Activated CD4-positive, alpha-beta T cell treated with anti-CD3 and anti-CD28 coated beads for 1 hour (primary cell): ENCODE measurements around the gene TAX1BP3.

ENCODE experiments used
- DNase-seq: peaks from one replicate; pipeline ENCODE4 v3.0.0-alpha.2; 2020

The TAX1BP3 gene

GRCh38 chr17:3622977-3623594 lies 45.3 kb downstream of the TAX1BP3 start:
- DNase-seq: no peak

- no peak for DNase-seq
Measured at GRCh38 chr17:3621146-3621720, 47.1 kb downstream of the TAX1BP3 start.

- DNase-seq: no peak
Measured at GRCh38 chr17:3615160-3615870, 53.1 kb downstream of the TAX1BP3 start.

GRCh38 chr17:3613124-3613523 lies 55.3 kb downstream of the TAX1BP3 start:
- no peak for DNase-seq
